ENCODE data around the gene CBX2.

CBX2 gene

GRCh38 chr17:79729761-79730160 is 48.2 kb upstream of the CBX2 start:
- Histone ChIP-seq H3K79me2 (ENCODE audit: control insufficient read depth, low read length) (no peaks in the 10 kb centered on the region), H3K4me2 (ENCODE audit: low read length) (no peak overlapping the region)
- TF ChIP-seq EZH2phosphoT487 (IDR thresholded peaks at IDR 0.05; ENCODE audit: borderline replicate concordance, low read length) (no peak), CTCF (IDR thresholded peaks at IDR 0.05; ENCODE audit: low read depth, low read length, poor library complexity, severe bottlenecking) (no peak)

DNA sequence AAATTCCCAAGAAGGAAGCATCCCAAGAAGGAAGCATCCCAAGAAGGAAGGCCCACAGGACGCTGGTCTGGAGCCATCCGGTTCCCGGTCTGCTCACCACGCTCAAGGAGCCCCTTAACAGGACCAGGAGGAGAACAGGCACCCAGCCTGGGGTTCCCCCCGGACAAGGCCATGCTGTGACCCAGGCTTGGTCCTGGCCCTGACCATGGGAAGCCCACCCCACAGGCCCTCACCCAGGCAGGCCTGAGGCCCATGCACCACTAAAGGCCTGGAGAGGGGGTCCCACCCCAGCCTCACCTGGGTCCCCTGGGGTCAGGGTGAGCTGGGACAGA is 47.5 kb upstream of the CBX2 start:
- H3K4me3 ChIP-seq (ENCODE audit: low read length) = no peak overlapping the region
- H3F3A ChIP-seq (ENCODE audit: control insufficient read depth, insufficient read depth) = no peaks in the 10 kb centered on the region
- H3K36me3 ChIP-seq (ENCODE audit: control insufficient read depth, low read length) = no peaks in the 10 kb centered on the region
- H3K4me2 ChIP-seq (ENCODE audit: low read length) = no peak overlapping the region
- peaks cover 18% of the 10 kb centered on the region for H3K4me1 ChIP-seq (ENCODE audit: control insufficient read depth, low read length)
- no peaks in the 10 kb centered on the region for H3K9me3 ChIP-seq (ENCODE audit: control insufficient read depth, insufficient read depth, low read length)
- TF ChIP-seq CTCF (IDR thresholded peaks at IDR 0.05; ENCODE audit: low read depth, low read length, poor library complexity, severe bottlenecking) = no peak
- TF ChIP-seq EZH2phosphoT487 (IDR thresholded peaks at IDR 0.05; ENCODE audit: borderline replicate concordance, low read length) = no peak
- H4K20me1 ChIP-seq (ENCODE audit: control insufficient read depth, insufficient read depth, low read depth, low read length) = no peaks in the 10 kb centered on the region
- no peak overlapping the region for H3K27ac ChIP-seq (ENCODE audit: low read depth, low read length)
- no peaks in the 10 kb centered on the region for H3K79me2 ChIP-seq (ENCODE audit: control insufficient read depth, low read length)
- H3K9me2 ChIP-seq (replicated peaks; ENCODE audit: control insufficient read depth, low read length) = no peaks in the 10 kb centered on the region
- no peaks in the 10 kb centered on the region for H3K27me3 ChIP-seq (ENCODE audit: control insufficient read depth, low read length)

More at GRCh38 chr17:79729761-79730160, 48.2 kb upstream of the CBX2 start:
- H3K9me3 ChIP-seq (ENCODE audit: control insufficient read depth, insufficient read depth, low read length) = no peaks in the 10 kb centered on the region
- no peaks in the 10 kb centered on the region for H4K20me1 ChIP-seq (ENCODE audit: control insufficient read depth, insufficient read depth, low read depth, low read length)
- H3K27me3 ChIP-seq (ENCODE audit: control insufficient read depth, low read length) = no peaks in the 10 kb centered on the region
- peaks cover 18% of the 10 kb centered on the region for H3K4me1 ChIP-seq (ENCODE audit: control insufficient read depth, low read length)
- H3K27ac ChIP-seq (ENCODE audit: low read depth, low read length) = no peak overlapping the region
- H3F3A ChIP-seq (ENCODE audit: control insufficient read depth, insufficient read depth) = no peaks in the 10 kb centered on the region
- no peaks in the 10 kb centered on the region for H3K36me3 ChIP-seq (ENCODE audit: control insufficient read depth, low read length)
- no peaks in the 10 kb centered on the region for H3K9me2 ChIP-seq (replicated peaks; ENCODE audit: control insufficient read depth, low read length)
- no peak overlapping the region for H3K4me3 ChIP-seq (ENCODE audit: low read length)

DNA sequence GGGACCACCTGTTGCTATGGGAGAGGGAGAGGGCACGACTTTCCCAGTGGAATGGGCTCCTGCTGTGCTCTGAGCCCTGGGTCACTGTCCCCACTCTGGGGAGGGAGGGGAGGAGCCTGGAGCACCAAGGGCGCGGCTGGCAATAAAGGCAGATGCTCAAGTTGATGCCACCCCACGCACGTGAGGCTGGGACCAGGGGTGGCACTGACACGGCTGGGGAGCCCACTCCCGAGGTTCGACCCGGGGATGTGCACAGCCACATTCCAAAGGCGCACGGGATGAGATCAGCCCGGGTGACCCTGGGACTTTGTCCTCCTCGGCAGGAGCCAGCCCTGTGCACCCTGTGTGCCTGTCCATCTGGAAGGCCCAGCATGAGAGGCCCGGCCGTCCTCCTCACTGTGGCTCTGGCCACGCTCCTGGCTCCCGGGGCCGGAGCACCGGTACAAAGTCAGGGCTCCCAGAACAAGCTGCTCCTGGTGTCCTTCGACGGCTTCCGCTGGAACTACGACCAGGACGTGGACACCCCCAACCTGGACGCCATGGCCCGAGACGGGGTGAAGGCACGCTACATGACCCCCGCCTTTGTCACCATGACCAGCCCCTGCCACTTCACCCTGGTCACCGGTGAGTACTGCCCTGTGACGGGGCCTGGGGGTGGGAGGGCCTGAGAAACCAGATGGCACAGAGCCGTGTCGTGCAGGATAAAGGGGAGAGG is 47.0 kb upstream of the CBX2 start, which contains the start of gene ENPP7:
ENPP7 (plus strand) TSS at position 175 of the 715 bp plus-strand sequence; CDS start at position 372, 197 bp downstream.
- Histone ChIP-seq H4K20me1 (ENCODE audit: control insufficient read depth, insufficient read depth, low read depth, low read length) (no peaks in the 10 kb centered on the region), H3K9me2 (replicated peaks; ENCODE audit: control insufficient read depth, low read length) (no peaks in the 10 kb centered on the region), H3K27me3 (ENCODE audit: control insufficient read depth, low read length) (no peaks in the 10 kb centered on the region), H3F3A (ENCODE audit: control insufficient read depth, insufficient read depth) (no peaks in the 10 kb centered on the region), H3K9me3 (ENCODE audit: control insufficient read depth, insufficient read depth, low read length) (no peaks in the 10 kb centered on the region), H3K36me3 (ENCODE audit: control insufficient read depth, low read length) (no peaks in the 10 kb centered on the region), H3K4me3 (ENCODE audit: low read length) (no peak within 1 kb of the TSS), H3K4me2 (ENCODE audit: low read length) (no peak within 1 kb of the TSS), H3K27ac (ENCODE audit: low read depth, low read length) (no peak within 1 kb of the TSS), H3K79me2 (ENCODE audit: control insufficient read depth, low read length) (no peaks in the 10 kb centered on the region), H3K4me1 (ENCODE audit: control insufficient read depth, low read length) (peaks cover 18% of the 10 kb centered on the region)
- TF ChIP-seq CTCF (IDR thresholded peaks at IDR 0.05; ENCODE audit: low read depth, low read length, poor library complexity, severe bottlenecking) (no peak), EZH2phosphoT487 (IDR thresholded peaks at IDR 0.05; ENCODE audit: borderline replicate concordance, low read length) (no peak)

All from DOHH2 (cell line).